ENCODE results near the gene CTR9.

The CTR9 gene

DNA sequence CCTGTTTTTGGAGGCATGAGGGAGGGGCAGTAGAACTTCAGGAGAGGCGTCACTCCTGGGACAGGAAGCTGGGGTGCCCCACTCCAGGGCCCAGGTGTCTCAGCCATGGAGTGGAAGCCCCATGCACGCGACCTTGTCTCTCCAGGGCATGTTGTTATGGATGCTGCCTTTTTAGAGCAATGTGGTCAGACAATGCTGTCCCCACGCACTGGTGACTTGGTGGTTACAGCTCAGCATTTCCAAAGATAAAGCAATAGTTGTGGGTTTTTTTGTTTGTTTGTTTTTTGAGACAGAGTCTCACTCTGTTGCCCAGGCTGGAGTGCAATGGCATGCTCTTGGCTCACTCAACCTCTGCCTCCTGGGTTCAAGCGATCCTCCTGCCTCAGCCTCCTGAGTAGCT is 35.4 kb downstream of the CTR9 start:
- H3K36me3 ChIP-seq (replicated peaks; ENCODE audit: insufficient read depth, low read length) = no peaks in the 10 kb centered on the region
- TF ChIP-seq EZH2phosphoT487 (IDR thresholded peaks at IDR 0.05; ENCODE audit: low read length) (no peak), EZH2 (optimal IDR thresholded peaks at IDR 0.05; ENCODE audit: low read depth, low read length) (no peak)
- TF ChIP-seq, protein P1, sequence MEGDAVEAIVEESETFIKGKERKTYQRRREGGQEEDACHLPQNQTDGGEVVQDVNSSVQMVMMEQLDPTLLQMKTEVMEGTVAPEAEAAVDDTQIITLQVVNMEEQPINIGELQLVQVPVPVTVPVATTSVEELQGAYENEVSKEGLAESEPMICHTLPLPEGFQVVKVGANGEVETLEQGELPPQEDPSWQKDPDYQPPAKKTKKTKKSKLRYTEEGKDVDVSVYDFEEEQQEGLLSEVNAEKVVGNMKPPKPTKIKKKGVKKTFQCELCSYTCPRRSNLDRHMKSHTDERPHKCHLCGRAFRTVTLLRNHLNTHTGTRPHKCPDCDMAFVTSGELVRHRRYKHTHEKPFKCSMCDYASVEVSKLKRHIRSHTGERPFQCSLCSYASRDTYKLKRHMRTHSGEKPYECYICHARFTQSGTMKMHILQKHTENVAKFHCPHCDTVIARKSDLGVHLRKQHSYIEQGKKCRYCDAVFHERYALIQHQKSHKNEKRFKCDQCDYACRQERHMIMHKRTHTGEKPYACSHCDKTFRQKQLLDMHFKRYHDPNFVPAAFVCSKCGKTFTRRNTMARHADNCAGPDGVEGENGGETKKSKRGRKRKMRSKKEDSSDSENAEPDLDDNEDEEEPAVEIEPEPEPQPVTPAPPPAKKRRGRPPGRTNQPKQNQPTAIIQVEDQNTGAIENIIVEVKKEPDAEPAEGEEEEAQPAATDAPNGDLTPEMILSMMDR (IDR thresholded peaks at IDR 0.05; ENCODE audit: low read length) = no peak
- H3K4me1 ChIP-seq (ENCODE audit: low read length) = no peaks in the 10 kb centered on the region
- H3K9me2 ChIP-seq (replicated peaks; ENCODE audit: insufficient read depth, low read length) = no peaks in the 10 kb centered on the region
- no peak overlapping the region for H3K4me3 ChIP-seq (ENCODE audit: low read length)
- H4K20me1 ChIP-seq (ENCODE audit: insufficient read depth, low read length) = no peaks in the 10 kb centered on the region
- no peak for DNase-seq
- no peak overlapping the region for H2AFZ ChIP-seq (ENCODE audit: low read length)
- H3K27me3 ChIP-seq (replicated peaks; ENCODE audit: insufficient read depth, low read length) = no peaks in the 10 kb centered on the region
- H3K9ac ChIP-seq (ENCODE audit: low read length) = no peak overlapping the region
- H3K4me2 ChIP-seq (ENCODE audit: low read depth, low read length) = no peak overlapping the region
- no peak overlapping the region for H3K27ac ChIP-seq (ENCODE audit: low read length)
- H3F3A ChIP-seq (ENCODE audit: insufficient read depth, low read length) = no peaks in the 10 kb centered on the region
- H3K79me2 ChIP-seq (ENCODE audit: low read length) = no peaks in the 10 kb centered on the region
- no peaks in the 10 kb centered on the region for H3K9me3 ChIP-seq (replicated peaks; ENCODE audit: insufficient read depth, low read length)

DNA sequence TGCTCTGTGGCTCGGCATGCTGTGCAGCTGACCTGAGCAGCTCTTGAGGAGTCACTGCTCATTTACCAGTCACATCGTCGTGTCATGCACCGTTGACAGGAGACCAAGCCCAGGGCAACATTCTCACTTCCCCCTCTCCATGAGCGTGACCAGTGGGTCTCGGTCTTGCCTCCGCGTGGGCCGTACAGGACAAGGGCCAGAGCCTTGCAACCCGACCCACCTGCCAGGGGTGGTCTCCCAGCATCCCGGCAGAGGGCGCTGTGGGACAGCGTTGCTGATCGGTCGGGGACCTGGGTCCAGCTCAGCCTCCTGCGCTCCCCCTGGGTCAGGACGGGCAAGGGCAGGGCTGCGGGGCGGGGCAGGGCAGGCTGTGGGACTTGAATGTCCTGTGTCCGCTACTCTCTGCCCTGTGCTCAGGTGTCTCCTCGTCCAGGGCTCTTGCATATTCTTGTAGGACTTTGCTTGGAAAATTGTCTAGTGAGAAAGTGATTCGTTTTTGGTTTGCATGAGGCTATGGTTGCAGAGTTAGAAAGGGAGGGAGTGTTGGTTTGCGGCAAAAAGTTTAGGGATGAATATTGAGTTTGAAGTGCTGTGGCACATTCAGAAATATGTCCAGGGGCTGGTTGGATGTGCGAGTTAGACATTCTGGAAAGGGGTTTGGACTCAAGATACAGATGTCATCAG is 41.5 kb downstream of the CTR9 start:
- peak; percentile 79 for DNase-seq
- H3K9me3 ChIP-seq (replicated peaks; ENCODE audit: insufficient read depth, low read length) = no peaks in the 10 kb centered on the region
- no peaks in the 10 kb centered on the region for H3K4me1 ChIP-seq (ENCODE audit: low read length)
- H4K20me1 ChIP-seq (ENCODE audit: insufficient read depth, low read length) = no peaks in the 10 kb centered on the region
- H3K27ac ChIP-seq (ENCODE audit: low read length) = no peak overlapping the region
- TF ChIP-seq, protein P1 (IDR thresholded peaks at IDR 0.05; ENCODE audit: low read length) = peak; percentile 95
- no peak for TF ChIP-seq EZH2 (optimal IDR thresholded peaks at IDR 0.05; ENCODE audit: low read depth, low read length)
- H3F3A ChIP-seq (ENCODE audit: insufficient read depth, low read length) = peaks cover 23% of the 10 kb centered on the region
- no peaks in the 10 kb centered on the region for H3K79me2 ChIP-seq (ENCODE audit: low read length)
- peak overlapping the region; percentile 41 for H2AFZ ChIP-seq (ENCODE audit: low read length)
- H3K27me3 ChIP-seq (replicated peaks; ENCODE audit: insufficient read depth, low read length) = no peaks in the 10 kb centered on the region
- H3K36me3 ChIP-seq (replicated peaks; ENCODE audit: insufficient read depth, low read length) = peaks cover 5% of the 10 kb centered on the region
- peak overlapping the region; percentile 65 for H3K4me2 ChIP-seq (ENCODE audit: low read depth, low read length)
- no peaks in the 10 kb centered on the region for H3K9me2 ChIP-seq (replicated peaks; ENCODE audit: insufficient read depth, low read length)
- H3K9ac ChIP-seq (ENCODE audit: low read length) = no peak overlapping the region
- peak overlapping the region; percentile 12; the same call in 1 of the 2 replicates for H3K4me3 ChIP-seq (ENCODE audit: low read length)

DNA sequence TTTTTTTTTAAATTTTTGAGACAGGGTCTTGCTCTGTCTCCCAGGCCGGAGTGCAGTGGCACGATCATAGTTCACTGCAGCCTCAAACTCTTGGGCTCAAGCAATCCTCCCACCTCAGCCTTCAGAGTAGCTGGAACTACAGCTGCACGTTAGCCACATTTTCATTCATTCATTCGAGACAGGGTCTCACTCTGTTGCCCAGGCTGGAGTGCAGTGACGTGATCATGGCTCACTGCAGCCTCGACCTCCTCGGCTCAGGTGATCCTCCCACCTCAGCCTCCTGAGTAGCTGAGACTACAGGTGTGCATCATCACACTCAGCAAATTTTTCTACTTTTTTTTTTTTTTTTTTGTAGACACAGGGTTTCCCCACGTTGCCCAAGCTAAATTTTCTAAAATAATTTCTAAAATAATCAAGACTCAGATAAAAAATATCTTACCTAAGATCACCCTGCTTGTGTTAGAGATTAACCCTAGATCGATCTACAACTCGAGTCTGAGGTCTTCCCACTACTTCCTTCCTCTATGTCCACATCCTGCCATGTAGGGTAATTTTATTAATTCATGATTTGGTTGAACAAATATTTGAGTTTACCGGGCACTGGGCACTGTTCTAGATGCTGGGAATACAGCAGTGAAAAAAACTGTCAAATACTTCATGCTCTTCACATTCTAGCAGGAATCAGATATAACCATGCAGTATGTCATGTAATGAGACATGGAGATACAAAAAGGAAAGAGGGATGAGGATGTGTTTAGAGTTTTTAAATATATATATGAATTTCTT is 42.6 kb downstream of the CTR9 start:
- Histone ChIP-seq H2AFZ (ENCODE audit: low read length) (no peak overlapping the region), H3K9ac (ENCODE audit: low read length) (no peak overlapping the region), H3K9me3 (replicated peaks; ENCODE audit: insufficient read depth, low read length) (no peaks in the 10 kb centered on the region), H3F3A (ENCODE audit: insufficient read depth, low read length) (peaks cover 30% of the 10 kb centered on the region), H3K4me3 (ENCODE audit: low read length) (no peak overlapping the region), H3K4me2 (ENCODE audit: low read depth, low read length) (no peak overlapping the region), H3K27ac (ENCODE audit: low read length) (no peak overlapping the region), H3K79me2 (ENCODE audit: low read length) (no peaks in the 10 kb centered on the region), H3K4me1 (ENCODE audit: low read length) (no peaks in the 10 kb centered on the region), H3K9me2 (replicated peaks; ENCODE audit: insufficient read depth, low read length) (no peaks in the 10 kb centered on the region), H3K36me3 (replicated peaks; ENCODE audit: insufficient read depth, low read length) (peaks cover 12% of the 10 kb centered on the region), H3K27me3 (replicated peaks; ENCODE audit: insufficient read depth, low read length) (no peaks in the 10 kb centered on the region), H4K20me1 (ENCODE audit: insufficient read depth, low read length) (no peaks in the 10 kb centered on the region)
- no peak for DNase-seq
- TF ChIP-seq EZH2phosphoT487 (IDR thresholded peaks at IDR 0.05; ENCODE audit: low read length) (no peak), EZH2 (optimal IDR thresholded peaks at IDR 0.05; ENCODE audit: low read depth, low read length) (no peak)
- TF ChIP-seq, protein P1 (IDR thresholded peaks at IDR 0.05; ENCODE audit: low read length) = no peak
